RWPE1 (cell line): ENCODE measurements around the gene PRKCD.

Experiments used
- CTCF ChIA-PET: fragments of 350-600 bp; sonication (Branson Sonifier 250); formaldehyde crosslinking; extraction: SDS; loops from one replicate; lab custom pipeline; 2021; lab: Yijun Ruan, JAX
- POLR2A ChIA-PET: fragments of 400-600 bp; formaldehyde crosslinking; extraction: SDS; loops from one replicate; lab custom pipeline; 2020; ENCODE audit warnings: antibody characterized with exemption; ENCODE audit not compliant: low non-redundant PET; lab: Yijun Ruan, JAX
- DNase-seq: peaks from one replicate; pipeline ENCODE4 v3.0.0; 2012; ENCODE audit warnings: low spot score
- H3K27ac ChIP-seq: fragments of 450-650 bp; 2 replicates; pipeline ENCODE4 v1.5.1; 2017
- TF ChIP-seq, protein P1 (sequence below): fragments of 450-650 bp; conservative IDR thresholded peaks from 2 replicates; pipeline ENCODE4 v1.5.1; 2017; ENCODE audit warnings: low read depth, mild to moderate bottlenecking

Gene PRKCD

DNA sequence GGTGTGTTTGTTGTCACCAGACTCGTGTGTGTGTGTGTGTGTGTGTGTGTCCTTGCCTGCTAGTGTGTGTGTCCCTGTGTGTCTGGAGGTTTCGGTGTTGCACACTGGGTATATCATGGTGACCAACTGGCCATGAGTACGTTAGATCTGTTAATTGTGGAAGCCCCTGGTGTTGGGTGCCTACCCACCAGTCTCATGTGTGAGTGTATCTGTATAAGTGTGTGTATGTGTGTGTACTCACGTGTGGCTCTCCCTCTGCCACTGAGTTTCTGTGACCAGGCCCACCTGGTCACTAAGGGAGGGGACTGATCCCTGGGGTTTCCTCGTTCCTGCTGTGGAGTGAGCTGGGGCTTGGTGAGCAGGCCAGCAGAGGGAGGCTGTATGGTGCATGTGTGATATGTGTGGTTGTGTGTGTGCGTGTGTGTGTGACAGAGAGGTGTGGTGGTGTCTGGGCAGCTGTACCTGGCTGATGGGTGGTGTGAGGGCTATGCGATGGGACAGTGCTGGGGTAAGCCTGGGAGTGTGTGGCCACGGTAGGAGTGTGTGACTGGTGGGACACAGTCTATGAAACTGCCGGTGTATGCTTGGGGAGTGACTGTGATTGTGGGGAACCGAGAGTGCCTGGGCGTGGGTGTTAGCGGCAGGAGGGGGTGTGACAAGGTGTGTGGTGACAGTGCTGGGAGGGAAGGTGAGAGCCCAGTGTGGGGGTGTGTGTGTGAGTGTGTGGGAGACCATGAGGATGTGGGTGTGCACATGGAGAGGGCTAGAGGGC, 1.8 kb downstream of the PRKCD start:
- POLR2A ChIA-PET, result interaction anchor here (0.5 kb wide), 1 partner anchor 15 kb away, joined by 4 read pairs; no protein-coding TSS in a partner anchor
- DNase-seq, result no peak
- CTCF ChIA-PET, result no interaction called here
- H3K27ac ChIP-seq, result peak overlapping the region; percentile 77
- TF ChIP-seq, protein P1, sequence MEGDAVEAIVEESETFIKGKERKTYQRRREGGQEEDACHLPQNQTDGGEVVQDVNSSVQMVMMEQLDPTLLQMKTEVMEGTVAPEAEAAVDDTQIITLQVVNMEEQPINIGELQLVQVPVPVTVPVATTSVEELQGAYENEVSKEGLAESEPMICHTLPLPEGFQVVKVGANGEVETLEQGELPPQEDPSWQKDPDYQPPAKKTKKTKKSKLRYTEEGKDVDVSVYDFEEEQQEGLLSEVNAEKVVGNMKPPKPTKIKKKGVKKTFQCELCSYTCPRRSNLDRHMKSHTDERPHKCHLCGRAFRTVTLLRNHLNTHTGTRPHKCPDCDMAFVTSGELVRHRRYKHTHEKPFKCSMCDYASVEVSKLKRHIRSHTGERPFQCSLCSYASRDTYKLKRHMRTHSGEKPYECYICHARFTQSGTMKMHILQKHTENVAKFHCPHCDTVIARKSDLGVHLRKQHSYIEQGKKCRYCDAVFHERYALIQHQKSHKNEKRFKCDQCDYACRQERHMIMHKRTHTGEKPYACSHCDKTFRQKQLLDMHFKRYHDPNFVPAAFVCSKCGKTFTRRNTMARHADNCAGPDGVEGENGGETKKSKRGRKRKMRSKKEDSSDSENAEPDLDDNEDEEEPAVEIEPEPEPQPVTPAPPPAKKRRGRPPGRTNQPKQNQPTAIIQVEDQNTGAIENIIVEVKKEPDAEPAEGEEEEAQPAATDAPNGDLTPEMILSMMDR, result no peak

DNA sequence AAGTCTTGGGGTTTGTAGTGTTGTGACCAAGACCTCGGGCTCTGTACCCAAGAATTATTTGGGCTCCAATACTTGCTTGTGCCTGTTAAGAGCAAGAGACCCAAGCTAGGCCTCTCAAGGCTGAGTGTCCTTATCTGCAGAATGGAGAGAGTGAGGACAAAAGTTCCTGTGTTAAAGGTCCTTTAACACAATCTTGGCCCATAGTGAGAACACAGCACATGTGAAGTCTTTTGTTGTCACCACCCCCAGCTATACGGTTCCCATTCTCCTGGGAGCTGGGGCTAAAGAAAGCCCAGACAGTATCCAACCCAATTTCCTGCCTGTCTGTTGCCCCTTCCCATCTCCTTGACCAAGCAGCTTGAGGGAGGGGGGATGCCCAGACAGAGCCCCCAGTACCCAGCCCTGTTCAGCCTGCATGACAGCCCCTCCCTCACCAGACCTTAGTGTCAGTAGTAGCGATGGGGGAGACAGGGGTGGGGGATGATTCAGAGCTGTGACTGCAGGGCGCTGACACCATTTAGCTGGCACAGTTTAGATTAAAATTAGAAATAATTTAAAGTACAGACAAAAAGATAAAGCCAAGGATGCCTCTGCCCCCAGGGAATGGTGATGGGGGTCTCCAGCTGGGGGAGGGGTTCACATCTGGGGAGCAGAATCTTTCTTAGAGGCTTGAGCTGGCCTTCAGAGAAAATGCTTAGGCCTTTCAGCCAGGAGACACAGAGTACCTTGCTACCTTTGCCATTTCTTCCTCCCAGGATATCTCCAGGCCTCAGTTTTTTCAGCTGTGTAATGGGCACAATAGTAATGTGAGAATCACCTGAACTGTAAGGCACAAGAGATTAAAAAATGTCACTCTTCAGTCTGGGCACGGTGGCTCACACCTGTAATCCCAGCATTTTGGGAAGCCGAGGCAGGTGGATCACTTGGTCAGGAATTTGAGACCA, 2.7 kb downstream of the PRKCD start:
- peak overlapping the region; percentile 77 for H3K27ac ChIP-seq
- ChIA-PET CTCF (no interaction called here), POLR2A (no interaction called here)
- TF ChIP-seq, protein P1, result no peak
- no peak for DNase-seq

DNA sequence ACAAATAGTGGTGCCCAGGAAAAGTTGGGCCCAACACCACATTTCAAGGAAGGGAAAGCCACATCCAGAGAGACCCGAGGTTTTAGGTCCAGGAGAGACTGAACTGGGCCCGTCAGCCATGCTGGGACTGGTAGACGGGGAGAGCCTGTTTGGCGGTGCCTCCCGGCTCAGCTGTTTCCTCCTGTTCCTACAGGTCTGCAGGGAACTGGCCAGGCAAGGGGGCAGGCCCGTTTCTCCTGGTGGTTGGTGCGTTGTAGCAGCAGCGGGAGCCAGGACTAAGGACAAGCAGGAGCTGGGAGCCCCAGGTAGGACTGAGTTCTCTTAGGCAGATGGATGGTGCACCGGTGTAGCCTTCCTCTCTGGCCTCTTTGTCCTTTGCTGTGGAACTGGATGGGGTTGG, 3.9 kb downstream of the PRKCD start:
- POLR2A ChIA-PET, result no interaction called here
- peak overlapping the region; percentile 43 for H3K27ac ChIP-seq
- TF ChIP-seq, protein P1, result no peak
- DNase-seq, result no peak
- CTCF ChIA-PET, result no interaction called here

- H3K27ac ChIP-seq, result no peak overlapping the region
- no peak for DNase-seq
- TF ChIP-seq, protein P1, result no peak
- CTCF ChIA-PET, result no interaction called here
- POLR2A ChIA-PET, result no interaction called here
Observed at GRCh38 chr3:53166206-53166605, 5.2 kb downstream of the PRKCD start.

DNA sequence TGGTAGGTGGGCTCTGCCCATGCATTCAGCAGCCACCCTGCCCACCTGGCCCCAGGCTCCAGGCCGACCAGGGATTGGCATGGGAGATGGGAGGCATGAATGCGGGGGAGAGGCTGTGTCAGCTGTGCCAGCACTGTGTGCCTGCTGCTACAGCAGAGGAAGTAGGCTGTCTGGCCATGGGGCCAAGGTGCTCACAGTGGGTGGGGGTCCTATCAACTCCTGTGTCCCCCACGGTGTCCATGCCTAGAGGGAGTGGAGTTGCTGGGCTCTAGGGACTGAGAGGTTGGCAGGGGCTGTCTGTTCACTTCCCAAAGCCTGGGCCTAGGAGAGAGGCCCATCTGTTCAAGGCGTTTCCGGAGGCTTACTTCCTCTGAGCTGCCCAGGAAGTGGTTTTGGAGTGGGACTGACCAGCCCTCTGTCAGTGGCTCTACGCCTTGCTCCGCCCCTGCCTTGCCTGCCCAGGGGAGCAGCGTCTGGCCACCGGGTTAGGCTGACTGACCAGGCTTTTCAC, 5.8 kb downstream of the PRKCD start:
- H3K27ac ChIP-seq, result peak overlapping the region; percentile 36
- DNase-seq, result no peak
- TF ChIP-seq, protein P1, result no peak
- CTCF ChIA-PET, result no interaction called here
- POLR2A ChIA-PET, result no interaction called here
